HepG2 (cell line): ENCODE results near the gene SLC16A1. TPM values are rescaled to one million over a fixed set of nuclear protein-coding genes. Genes with fewer than 3 reads are reported as not detected.

ENCODE experiments used
- BHLHE40 ChIP-seq: IDR thresholded peaks from 2 replicates; pipeline ENCODE4 v1.6.1; 2011; ENCODE audit warnings: low read length, improper control_type of control experiment
- CTCF ChIP-seq: sonication (generic); formaldehyde crosslinking; IDR thresholded peaks from 2 replicates; pipeline ENCODE4 v1.5.0; 2020; ENCODE audit warnings: mild to moderate bottlenecking, missing genetic modification reagents, moderate library complexity
- EEA1 ChIP-seq: sonication (generic); formaldehyde crosslinking; IDR thresholded peaks from 2 replicates; pipeline ENCODE4 v1.5.1; 2020; ENCODE audit warnings: mild to moderate bottlenecking, missing genetic modification reagents, borderline replicate concordance
- FLYWCH1 ChIP-seq: sonication (generic); formaldehyde crosslinking; IDR thresholded peaks from 2 replicates; pipeline ENCODE4 v1.8.1; 2023; ENCODE audit warnings: mild to moderate bottlenecking, missing genetic modification reagents
- KAT8 ChIP-seq: IDR thresholded peaks from 2 replicates; pipeline ENCODE4 v1.6.1; 2016; ENCODE audit warnings: missing genetic modification reagents, missing compliant biosample characterization
- KLF6 ChIP-seq: IDR thresholded peaks from 2 replicates; pipeline ENCODE4 v1.8.0; 2016; ENCODE audit warnings: missing biosample characterization, missing genetic modification reagents
- MLLT10 ChIP-seq: sonication (generic); formaldehyde crosslinking; IDR thresholded peaks from 2 replicates; pipeline ENCODE4 v1.4.0; 2020; ENCODE audit warnings: missing genetic modification reagents
- MTF1 ChIP-seq: sonication (generic); formaldehyde crosslinking; IDR thresholded peaks from 2 replicates; pipeline ENCODE4 v1.5.0; 2020; ENCODE audit warnings: missing genetic modification reagents
- NBN ChIP-seq: fragments of 450-650 bp; conservative IDR thresholded peaks from 2 replicates; pipeline ENCODE4 v1.6.1; 2017
- NCOA5 ChIP-seq: sonication (generic); formaldehyde crosslinking; IDR thresholded peaks from 2 replicates; pipeline ENCODE4 v1.4.0; 2020; ENCODE audit warnings: missing genetic modification reagents
- NONO ChIP-seq, 2 experiments: fragments of 450-650 bp in 1 of 2; sonication (generic) in 1 of 2; formaldehyde crosslinking in 1 of 2; IDR thresholded peaks in 1 of 2; conservative IDR thresholded peaks in 1 of 2; 2 replicates each; pipeline versions ENCODE4 v1.6.1 to v1.8.0; 2017 to 2022; ENCODE audit warnings: mild to moderate bottlenecking in 1 of 2, missing genetic modification reagents in 1 of 2, moderate library complexity in 1 of 2
- PATZ1 ChIP-seq: sonication (generic); formaldehyde crosslinking; IDR thresholded peaks from 2 replicates; pipeline ENCODE4 v1.4.0; 2020; ENCODE audit warnings: missing genetic modification reagents
- RFX1 ChIP-seq: fragments of 450-650 bp; IDR thresholded peaks from 2 replicates; pipeline ENCODE4 v1.6.1; 2017
- TGIF2 ChIP-seq: IDR thresholded peaks from 2 replicates; pipeline ENCODE4 v1.6.1; 2016; ENCODE audit warnings: control low read depth, missing compliant biosample characterization
- UBTF ChIP-seq: sonication (generic); formaldehyde crosslinking; IDR thresholded peaks from 2 replicates; pipeline ENCODE4 v1.4.0; 2020; ENCODE audit warnings: mild to moderate bottlenecking, missing genetic modification reagents
- ZBTB39 ChIP-seq: sonication (generic); formaldehyde crosslinking; IDR thresholded peaks from 2 replicates; pipeline ENCODE4 v1.5.0; 2020; ENCODE audit warnings: missing genetic modification reagents
- ZC3H13 ChIP-seq: sonication (generic); formaldehyde crosslinking; IDR thresholded peaks from 2 replicates; pipeline ENCODE4 v1.8.1; 2023; ENCODE audit warnings: mild to moderate bottlenecking, missing genetic modification reagents, moderate library complexity
- ZNF331 ChIP-seq: sonication (generic); formaldehyde crosslinking; IDR thresholded peaks from 2 replicates; pipeline ENCODE4 v1.4.0; 2020; ENCODE audit warnings: missing genetic modification reagents
- ZNF652 ChIP-seq: IDR thresholded peaks from 2 replicates; pipeline ENCODE4 v1.6.1; 2016; ENCODE audit warnings: low read depth, borderline replicate concordance
- ZNF800 ChIP-seq: sonication (generic); formaldehyde crosslinking; IDR thresholded peaks from 2 replicates; pipeline ENCODE4 v1.4.0; 2020; ENCODE audit warnings: missing genetic modification reagents
- polyA plus RNA-seq, 8 experiments: library from polyadenylated mRNA; depleted of rRNA in 3 of 8; stranded (reverse) in 7 of 8; unstranded in 1 of 8; fragments of >200 nt; fragmentation: Illumina TruSeq in 4 of 8; extraction: Trizol in 4 of 8; gene quantifications; 2 replicates each; pipeline versions ENCODE4 v1.2.1 to v1.2.3, GENCODE V29; 2011 to 2016; ENCODE audit warnings: low read depth in 4 of 8, missing spikeins in 1 of 8, mixed read lengths in 1 of 8; ENCODE audit not compliant: insufficient read depth in 1 of 8
- total RNA-seq, 5 experiments: library from RNA; depleted of rRNA; stranded (reverse); fragments of >200 nt; fragmentation: Illumina TruSeq; extraction: Trizol; gene quantifications; 2 replicates each; pipeline ENCODE4 v1.2.3, GENCODE V29; 2016; ENCODE audit warnings: low read depth in 1 of 5

The SLC16A1 gene
- total and polyA plus RNA-seq, 2 of the 13 experiments (the other 11 are each of a cell fraction or from before 2014, with no cell fraction given), result 106 to 142 TPM

GRCh38 chr1:112955773-112956543 lies at the start of gene SLC16A1 (continued):
- TF ChIP-seq UBTF (CRISPR knock-in tag) (peak; percentile 94), ZNF652 (CRISPR knock-in tag) (no peak), BHLHE40 (peak; percentile 90), NBN (no peak), EEA1 (no peak), NCOA5 (no peak), RFX1 (no peak), MLLT10 (no peak), ZNF800 (peak; percentile 57; the same call in 1 of the 2 replicates), ZC3H13 (peak; percentile 88; the same call in 1 of the 2 replicates), NONO (IDR thresholded peaks at IDR 0.05) (no peak), NONO (CRISPR knock-in tag; conservative IDR thresholded peaks at IDR 0.05) (peak; percentile 91), FLYWCH1 (CRISPR knock-in tag) (peak; percentile 53; the same call in 1 of the 2 replicates), CTCF (CRISPR knock-in tag) (peak; percentile 69), TGIF2 (CRISPR knock-in tag) (peak; percentile 29), MTF1 (no peak; the same call in 1 of the 2 replicates), PATZ1 (CRISPR knock-in tag) (peak; percentile 47; the same call in 1 of the 2 replicates), KAT8 (0 out of 2 replicates have a peak, but pooled peaks have one; percentile 54), KLF6 (peak; percentile 81; the same call in 1 of the 2 replicates), ZNF331 (no peak), ZBTB39 (CRISPR knock-in tag) (peak; percentile 87)
